Stimulated activated naive CD4-positive, alpha-beta T cell (primary cell): Measurements from ENCODE around the gene OR56A5.

Experiments
- DNase-seq, 6 experiments: peaks; one replicate each; lab custom pipeline; 2025; lab: John Stamatoyannopoulos, UW

The OR56A5 gene

GRCh38 chr11:5932671-5933070 is 35.6 kb downstream of the OR56A5 start:
- DNase-seq = no peak

- DNase-seq = no peak
Measured at GRCh38 chr11:5931061-5931460, 37.2 kb downstream of the OR56A5 start.

- DNase-seq = no peak
Measured at GRCh38 chr11:5930614-5931013, 37.7 kb downstream of the OR56A5 start.

- no peak for DNase-seq
Measured at GRCh38 chr11:5929571-5930368, 38.5 kb downstream of the OR56A5 start.

GRCh38 chr11:5928811-5929210 is 39.5 kb downstream of the OR56A5 start:
- DNase-seq = no peak

GRCh38 chr11:5928271-5928670 is 40.0 kb downstream of the OR56A5 start:
- DNase-seq = no peak

GRCh38 chr11:5923794-5924193 is 44.5 kb downstream of the OR56A5 start:
- DNase-seq = no peak

GRCh38 chr11:5923427-5923776 is 44.9 kb downstream of the OR56A5 start:
- DNase-seq = no peak

- DNase-seq = no peak
Measured at GRCh38 chr11:5922749-5923426, 45.4 kb downstream of the OR56A5 start.
